CD4-positive, alpha-beta T cell treated with Interleukin-17A for 1 hour (primary cell): ENCODE data around the gene MRGPRX2.

Experiments
- DNase-seq: peaks from one replicate; pipeline ENCODE4 v3.0.0-alpha.2; 2020

MRGPRX2 gene

GRCh38 chr11:19073454-19074415 lies 13.2 kb upstream of the MRGPRX2 start:
- no peak for DNase-seq

GRCh38 chr11:19072464-19072863 lies 11.9 kb upstream of the MRGPRX2 start:
- DNase-seq, result no peak

GRCh38 chr11:19071255-19071654 lies 10.7 kb upstream of the MRGPRX2 start:
- peak; percentile 71 for DNase-seq

GRCh38 chr11:19059833-19060232 lies 684 bp downstream of the MRGPRX2 start:
- no peak for DNase-seq

GRCh38 chr11:19055905-19056304 lies 4.6 kb downstream of the MRGPRX2 start:
- DNase-seq, result no peak

- no peak for DNase-seq
Observed at GRCh38 chr11:19055016-19055415, 5.5 kb downstream of the MRGPRX2 start.

GRCh38 chr11:19053909-19054308 lies 6.6 kb downstream of the MRGPRX2 start:
- no peak for DNase-seq

GRCh38 chr11:19050281-19050680 lies 10.2 kb downstream of the MRGPRX2 start:
- no peak for DNase-seq

GRCh38 chr11:19049351-19049750 lies 11.2 kb downstream of the MRGPRX2 start:
- DNase-seq, result no peak

- DNase-seq, result no peak
Observed at GRCh38 chr11:19040051-19040450, 20.5 kb downstream of the MRGPRX2 start.

- DNase-seq, result no peak
Observed at GRCh38 chr11:19039409-19039808, 21.1 kb downstream of the MRGPRX2 start.

- no peak for DNase-seq
Observed at GRCh38 chr11:19032990-19033389, 27.5 kb downstream of the MRGPRX2 start.

- no peak for DNase-seq
Observed at GRCh38 chr11:19027829-19028595, 32.5 kb downstream of the MRGPRX2 start.

GRCh38 chr11:19026862-19027261 lies 33.7 kb downstream of the MRGPRX2 start:
- no peak for DNase-seq

GRCh38 chr11:19025481-19026406 lies 34.8 kb downstream of the MRGPRX2 start:
- no peak for DNase-seq

- no peak for DNase-seq
Observed at GRCh38 chr11:19020831-19021230, 39.7 kb downstream of the MRGPRX2 start.

- no peak for DNase-seq
Observed at GRCh38 chr11:19018901-19019300, 41.6 kb downstream of the MRGPRX2 start.

- no peak for DNase-seq
Observed at GRCh38 chr11:19013181-19013857, 47.2 kb downstream of the MRGPRX2 start.

- DNase-seq, result no peak
Observed at GRCh38 chr11:19012636-19013035, 47.9 kb downstream of the MRGPRX2 start.
